NK-92 (cell line): ENCODE measurements around the gene OR6F1.
"Not testable (repeated sequence)": the region's sequence is repeated elsewhere in the genome, so short reads cannot be mapped to it uniquely, and the experiment has no call there.

ENCODE experiments used
- DNase-seq: peaks from one replicate; lab custom pipeline; 2025; ENCODE audit not compliant: unreplicated experiment; lab: John Stamatoyannopoulos, UW

The OR6F1 gene

DNA sequence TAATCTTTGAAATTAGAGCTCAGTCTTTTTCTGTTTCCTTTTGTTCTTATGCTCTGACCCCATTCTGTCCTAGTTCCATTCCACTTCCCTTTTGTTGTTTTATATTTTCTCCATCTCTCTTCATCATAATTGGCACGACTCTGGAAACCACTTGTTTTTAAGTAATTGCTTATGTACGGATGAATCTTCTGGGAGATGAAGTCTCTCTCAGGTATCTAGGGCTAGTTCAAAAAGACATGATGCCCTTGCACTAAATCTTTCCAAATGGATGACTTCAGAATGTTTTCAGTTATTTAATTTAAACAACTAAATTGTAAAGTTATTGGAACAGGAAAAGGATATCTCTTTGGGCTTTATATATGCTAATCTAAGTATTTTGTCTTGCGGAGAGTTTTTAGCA is at the start of gene OR6F1:
Gene OR6F1, minus strand, starts transcription at position 101 of the 400 bp plus-strand sequence. CDS start 3,891 bp downstream, outside the sequence.
- DNase-seq: no peak

DNA sequence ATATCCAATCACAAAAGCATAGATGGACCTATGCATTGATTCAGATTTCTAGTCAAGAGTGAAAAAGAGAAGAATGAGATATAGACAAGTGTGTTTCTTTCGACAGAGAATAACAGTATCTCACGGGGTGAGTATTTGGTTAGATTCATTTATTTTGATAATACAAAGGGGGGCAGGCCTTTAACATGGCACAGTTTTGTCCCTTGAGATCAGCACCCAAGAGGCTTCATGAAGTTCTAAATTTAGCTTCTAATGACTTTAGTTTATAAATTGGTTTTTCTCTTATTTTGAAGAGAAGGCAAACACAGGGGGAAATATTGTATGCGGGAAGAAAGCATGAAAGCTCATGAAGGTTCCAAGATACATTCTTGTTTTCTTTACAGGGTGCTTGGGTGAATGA is 44.0 kb upstream of the OR6F1 start, which contains the start of gene OR1C1:
Gene OR1C1, minus strand, starts transcription at position 101 of the 400 bp plus-strand sequence. CDS start 2,150 bp downstream, outside the sequence.
- no peak for DNase-seq

- not testable (repeated sequence) for DNase-seq
These were observed 37.9 kb upstream of the OR6F1 start for GRCh38 chr1:247754311-247754710.

GRCh38 chr1:247749870-247750269 is 33.4 kb upstream of the OR6F1 start:
- DNase-seq: no peak

- no peak for DNase-seq
These were observed 31.6 kb upstream of the OR6F1 start, which contains the start of gene OR14A2 for GRCh38 chr1:247748041-247748440. Gene OR14A2, minus strand, starts transcription at chr1:247748141.

DNA sequence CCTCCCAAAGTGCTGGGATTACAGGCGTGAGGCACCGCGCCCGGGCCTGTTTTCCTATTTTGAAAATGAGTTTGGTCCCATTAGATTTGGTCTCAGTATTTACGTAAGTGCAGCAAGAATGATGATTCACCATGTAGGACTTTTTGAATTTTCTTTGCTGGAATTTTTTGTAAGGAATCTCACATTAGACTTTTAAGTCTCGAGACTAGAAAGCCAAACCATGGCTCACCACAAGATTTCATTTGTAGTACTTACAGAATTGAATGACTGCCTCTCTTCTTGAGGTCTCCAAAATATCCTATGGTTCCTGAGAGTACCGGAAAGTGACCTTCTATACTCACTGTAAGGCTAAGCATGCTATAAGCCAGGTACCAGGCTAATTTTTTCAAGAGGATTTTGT is 31.2 kb upstream of the OR6F1 start:
- DNase-seq: no peak

DNA sequence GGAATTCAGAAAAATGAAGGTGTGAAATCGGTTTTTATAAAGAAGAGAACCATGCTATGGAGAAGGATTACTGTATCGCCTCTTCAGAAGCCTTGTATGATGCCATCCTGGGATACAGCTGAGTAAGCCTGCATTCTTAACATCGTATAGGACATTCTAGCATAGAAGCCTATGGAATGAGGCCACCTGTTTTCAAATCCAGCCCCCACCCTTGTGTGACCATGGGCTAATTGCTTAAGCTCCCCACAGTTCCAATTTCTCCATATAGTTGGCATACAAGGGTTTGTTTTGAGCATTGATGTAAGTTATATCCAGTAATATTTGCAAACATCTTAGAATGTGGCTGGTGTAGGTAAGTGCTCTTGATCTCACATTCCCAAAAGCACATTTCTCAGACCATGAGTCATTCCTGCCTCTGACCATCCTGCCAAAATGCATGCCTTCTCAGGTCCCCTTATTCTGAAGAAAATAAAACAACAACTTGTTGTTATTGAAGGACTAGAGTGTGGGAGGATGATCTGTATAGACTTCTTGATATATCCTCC is 30.0 kb upstream of the OR6F1 start:
- DNase-seq: no peak

- DNase-seq: not testable (repeated sequence)
These were observed 25.8 kb upstream of the OR6F1 start for GRCh38 chr1:247742215-247742760.

- DNase-seq: no peak
These were observed 25.3 kb upstream of the OR6F1 start for GRCh38 chr1:247741756-247742155.

DNA sequence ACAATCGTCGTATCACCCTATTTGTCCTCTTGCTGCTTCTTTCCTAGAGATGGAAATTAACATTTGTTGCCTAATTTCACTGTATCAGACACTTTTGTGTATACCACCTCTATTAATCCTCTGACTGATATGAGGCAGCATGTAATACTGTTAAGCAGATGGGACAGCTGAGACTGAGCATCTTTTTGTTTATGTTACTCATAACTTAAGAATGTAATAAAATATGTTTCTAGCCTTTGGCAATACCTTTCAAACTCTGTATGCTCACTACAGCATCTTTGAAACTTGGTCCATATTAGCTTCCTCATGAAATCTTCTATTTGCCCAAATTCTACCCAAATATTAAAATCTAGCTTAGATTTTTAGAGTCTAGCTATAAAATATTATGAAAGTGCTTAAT is 24.3 kb upstream of the OR6F1 start:
- DNase-seq: no peak

GRCh38 chr1:247738315-247738714 is 21.9 kb upstream of the OR6F1 start, which contains the start of gene OR14K1:
Gene OR14K1, plus strand, starts transcription at chr1:247738615. Its CDS starts 0 bp downstream, at chr1:247738615.
- DNase-seq: no peak

DNA sequence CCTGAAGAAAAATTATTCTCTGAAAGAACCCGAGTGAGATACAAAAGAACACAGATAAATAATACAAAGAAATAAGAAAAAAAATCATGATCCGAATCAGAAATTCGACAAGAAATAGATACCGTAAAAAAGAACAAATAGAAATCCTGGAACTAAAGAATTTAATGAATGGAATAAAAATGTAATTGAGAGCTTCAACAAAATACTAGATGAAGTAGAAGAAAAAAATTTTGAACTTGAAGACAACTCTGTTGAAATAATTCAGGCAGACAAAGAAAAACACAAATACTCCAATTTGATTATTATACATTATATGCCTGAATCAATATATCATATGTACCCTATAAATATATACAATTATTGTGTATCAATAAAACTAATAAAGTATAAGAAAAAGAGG is 4.8 kb upstream of the OR6F1 start:
- no peak for DNase-seq

GRCh38 chr1:247713753-247714152 is 2.7 kb downstream of the OR6F1 start:
- no peak for DNase-seq

DNA sequence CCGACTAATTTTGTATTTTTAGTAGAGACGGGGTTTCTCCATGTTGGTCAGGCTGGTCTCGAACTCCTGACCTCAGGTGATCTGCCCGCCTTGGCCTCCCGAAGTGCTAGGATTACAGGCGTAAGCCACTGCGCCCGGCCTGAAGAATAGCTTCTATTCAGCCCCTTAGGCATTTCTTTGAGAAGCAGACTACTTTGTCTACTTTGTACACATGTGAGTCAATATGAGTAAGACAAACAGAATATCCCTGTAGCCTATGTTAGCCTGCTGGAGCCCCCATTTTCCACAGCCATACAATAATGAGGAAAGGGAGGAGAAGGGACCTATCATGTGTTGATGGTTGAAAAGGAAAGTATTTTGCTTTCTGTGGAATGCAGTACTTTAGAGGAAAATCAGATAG is 5.8 kb downstream of the OR6F1 start:
- not testable (repeated sequence) for DNase-seq

- no peak for DNase-seq
These were observed 15.1 kb downstream of the OR6F1 start for GRCh38 chr1:247701338-247701737.

GRCh38 chr1:247681288-247681897 is 35.1 kb downstream of the OR6F1 start:
- no peak for DNase-seq

- DNase-seq: no peak
These were observed 36.3 kb downstream of the OR6F1 start for GRCh38 chr1:247680171-247680570.

- no peak for DNase-seq
These were observed 36.8 kb downstream of the OR6F1 start, which contains the start of gene OR13G1 for GRCh38 chr1:247679639-247680038. Gene OR13G1, minus strand, starts transcription at chr1:247679739. Its CDS starts 6,698 bp downstream, at chr1:247673041.

DNA sequence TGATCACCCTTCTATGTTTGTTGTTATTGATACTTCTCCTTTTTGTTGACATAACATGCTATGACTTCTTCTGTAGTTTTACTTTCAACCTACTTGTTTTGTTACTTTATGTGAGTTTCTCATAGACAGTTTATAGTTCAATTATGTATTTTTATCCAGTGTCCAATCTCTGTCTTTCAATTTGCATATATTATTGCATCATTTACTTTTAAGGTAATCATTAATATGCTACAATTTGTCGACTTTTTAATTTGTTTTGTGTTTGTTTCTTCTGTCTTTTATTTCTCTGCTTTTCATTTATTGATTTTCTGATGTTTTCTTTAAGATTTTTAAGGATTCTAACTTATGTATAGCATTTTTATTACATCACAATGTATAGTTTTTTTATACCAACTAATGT is 47.2 kb downstream of the OR6F1 start:
- DNase-seq: no peak
